ENCODE data around the gene ITPKC.
"Not testable (repeated sequence)": the region's sequence is repeated elsewhere in the genome, so short reads cannot be mapped to it uniquely, and the experiment has no call there.

The ITPKC gene

GRCh38 chr19:40714441-40715299 is 2.2 kb upstream of the ITPKC start:
- DNase-seq (ENCODE audit: low read depth in 1 of 2, low spot score in 1 of 2) = peak; percentile 80 to 88

GRCh38 chr19:40716031-40716481 is 856 bp upstream of the ITPKC start:
- peak; percentile 37 to 40 for DNase-seq (ENCODE audit: low read depth in 1 of 2, low spot score in 1 of 2)

GRCh38 chr19:40717325-40717879 is 490 bp downstream of the ITPKC start:
- no peak for DNase-seq (ENCODE audit: low read depth in 1 of 2, low spot score in 1 of 2)

- no peak for DNase-seq (ENCODE audit: low read depth in 1 of 2, low spot score in 1 of 2)
Observed at GRCh38 chr19:40717880-40718773, 1.2 kb downstream of the ITPKC start.

GRCh38 chr19:40718774-40719391 is 2.0 kb downstream of the ITPKC start:
- no peak for DNase-seq (ENCODE audit: low read depth in 1 of 2, low spot score in 1 of 2)

GRCh38 chr19:40719414-40719894 is 2.5 kb downstream of the ITPKC start:
- no peak for DNase-seq (ENCODE audit: low read depth in 1 of 2, low spot score in 1 of 2)

GRCh38 chr19:40721140-40721486 is 4.2 kb downstream of the ITPKC start:
- DNase-seq (ENCODE audit: low read depth in 1 of 2, low spot score in 1 of 2) = no peak

GRCh38 chr19:40721936-40722661 is 5.2 kb downstream of the ITPKC start:
- no peak for DNase-seq (ENCODE audit: low read depth in 1 of 2, low spot score in 1 of 2)

GRCh38 chr19:40723661-40724254 is 6.8 kb downstream of the ITPKC start:
- DNase-seq (ENCODE audit: low read depth in 1 of 2, low spot score in 1 of 2) = no peak

GRCh38 chr19:40724315-40724714 is 7.4 kb downstream of the ITPKC start:
- no peak for DNase-seq (ENCODE audit: low read depth in 1 of 2, low spot score in 1 of 2)

GRCh38 chr19:40724855-40725254 is 7.9 kb downstream of the ITPKC start:
- DNase-seq (ENCODE audit: low read depth in 1 of 2, low spot score in 1 of 2) = no peak

- no peak for DNase-seq (ENCODE audit: low read depth in 1 of 2, low spot score in 1 of 2)
Observed at GRCh38 chr19:40726279-40726678, 9.4 kb downstream of the ITPKC start.

GRCh38 chr19:40730065-40730464 is 13.2 kb downstream of the ITPKC start:
- not testable (repeated sequence) for DNase-seq (ENCODE audit: low read depth in 1 of 2, low spot score in 1 of 2)

GRCh38 chr19:40732304-40732703 is 15.4 kb downstream of the ITPKC start:
- not testable (repeated sequence) for DNase-seq (ENCODE audit: low read depth in 1 of 2, low spot score in 1 of 2)

- DNase-seq (ENCODE audit: low read depth in 1 of 2, low spot score in 1 of 2) = no peak
Observed at GRCh38 chr19:40733149-40733548, 16.2 kb downstream of the ITPKC start.

- DNase-seq (ENCODE audit: low read depth in 1 of 2, low spot score in 1 of 2) = no peak
Observed at GRCh38 chr19:40735013-40735771, 18.3 kb downstream of the ITPKC start.

- no peak for DNase-seq (ENCODE audit: low read depth in 1 of 2, low spot score in 1 of 2)
Observed at GRCh38 chr19:40736661-40737060, 19.7 kb downstream of the ITPKC start.

- no peak for DNase-seq (ENCODE audit: low read depth in 1 of 2, low spot score in 1 of 2)
Observed at GRCh38 chr19:40737102-40737644, 20.3 kb downstream of the ITPKC start.
